ENCODE data around the gene CGB1. TPM values are rescaled to one million over a fixed set of nuclear protein-coding genes. Genes with fewer than 3 reads are reported as not detected.

Gene CGB1
- total and polyA plus RNA-seq, 2 of the 13 experiments (the other 11 are each of a cell fraction or from before 2014, with no cell fraction given): not detected

GRCh38 chr19:49085020-49085867, 48.5 kb upstream of the CGB1 start, which contains the start of gene SNRNP70 (continued):
- TF ChIP-seq ZNF691 (CRISPR knock-in tag; IDR thresholded peaks at IDR 0.05; ENCODE audit: borderline replicate concordance, low read depth) (peak; percentile 79), ZNF333 (CRISPR knock-in tag; IDR thresholded peaks at IDR 0.05; ENCODE audit: borderline replicate concordance) (no peak), CBX5 (CRISPR knock-in tag; IDR thresholded peaks at IDR 0.05; ENCODE audit: borderline replicate concordance) (peak; percentile 53), SRSF9 (IDR thresholded peaks at IDR 0.05; ENCODE audit: borderline replicate concordance, insufficient read depth, low read depth, low read length, poor library complexity, severe bottlenecking) (no peak), ZZZ3 (CRISPR knock-in tag; IDR thresholded peaks at IDR 0.05; ENCODE audit: borderline replicate concordance) (peak; percentile 96; the same call in 1 of the 2 replicates), ZNF496 (CRISPR knock-in tag; IDR thresholded peaks at IDR 0.05; ENCODE audit: insufficient replicate concordance) (no peak), ZNF574 (CRISPR knock-in tag; IDR thresholded peaks at IDR 0.05) (peak; percentile 78), ZNF33B (CRISPR knock-in tag; IDR thresholded peaks at IDR 0.05) (no peak; the same call in 1 of the 2 replicates), ZNF572 (CRISPR knock-in tag; IDR thresholded peaks at IDR 0.05) (no peak), ZNF75D (CRISPR knock-in tag; IDR thresholded peaks at IDR 0.05; ENCODE audit: borderline replicate concordance) (no peak), ZNF670 (CRISPR knock-in tag; IDR thresholded peaks at IDR 0.05; ENCODE audit: borderline replicate concordance) (peak; percentile 88; the same call in 1 of the 2 replicates), POLR2A (IDR thresholded peaks at IDR 0.05; ENCODE audit: insufficient read depth in 1 of 2, low read depth in 2 of 2, low read length in 2 of 2) (peak; percentile 93 to 94), PHF20 (CRISPR knock-in tag; IDR thresholded peaks at IDR 0.05) (peak; percentile 92), ATF7 (IDR thresholded peaks at IDR 0.05) (no peak), ATF7 (CRISPR knock-in tag; IDR thresholded peaks at IDR 0.05) (no peak), HOXA5 (CRISPR knock-in tag; IDR thresholded peaks at IDR 0.05) (peak; percentile 83), YEATS2 (CRISPR knock-in tag; IDR thresholded peaks at IDR 0.05; ENCODE audit: borderline replicate concordance) (peak; percentile 95), MLLT10 (CRISPR knock-in tag; IDR thresholded peaks at IDR 0.05) (peak; percentile 84; the same call in 1 of the 2 replicates), TMF1 (CRISPR knock-in tag; IDR thresholded peaks at IDR 0.05; ENCODE audit: low read depth) (peak; percentile 66; the same call in 1 of the 2 replicates), U2AF2 (IDR thresholded peaks at IDR 0.05; ENCODE audit: low read depth, low read length) (no peak), ZNF770 (CRISPR knock-in tag; IDR thresholded peaks at IDR 0.05) (peak; percentile 77), IKZF5 (CRISPR knock-in tag; IDR thresholded peaks at IDR 0.05) (0 out of 2 replicates have a peak, but pooled peaks have one; percentile 13), ZKSCAN5 (CRISPR knock-in tag; IDR thresholded peaks at IDR 0.05) (no peak)
